Epidermal melanocyte (primary cell): ENCODE results near the gene TRERF1.

Experiments used
- DNase-seq: peaks from one replicate; pipeline ENCODE4 v3.0.0; 2011; ENCODE audit warnings: low spot score; ENCODE audit not compliant: insufficient read length

The TRERF1 gene

GRCh38 chr6:42394881-42395620 is 56.7 kb downstream of the TRERF1 start:
- no peak for DNase-seq

GRCh38 chr6:42394151-42394550 is 57.6 kb downstream of the TRERF1 start:
- DNase-seq, result no peak

- DNase-seq, result no peak
These were observed 58.4 kb downstream of the TRERF1 start for GRCh38 chr6:42393339-42393738.

GRCh38 chr6:42392833-42393232 is 58.9 kb downstream of the TRERF1 start:
- no peak for DNase-seq

- DNase-seq, result no peak
These were observed 60.3 kb downstream of the TRERF1 start for GRCh38 chr6:42391441-42391840.

- DNase-seq, result no peak
These were observed 61.3 kb downstream of the TRERF1 start for GRCh38 chr6:42390228-42390934.

GRCh38 chr6:42389736-42390135 is 62.0 kb downstream of the TRERF1 start:
- DNase-seq, result no peak

- no peak for DNase-seq
These were observed 63.7 kb downstream of the TRERF1 start for GRCh38 chr6:42388046-42388445.

- DNase-seq, result no peak
These were observed 64.4 kb downstream of the TRERF1 start for GRCh38 chr6:42387336-42387735.

GRCh38 chr6:42385339-42385738 is 66.4 kb downstream of the TRERF1 start:
- no peak for DNase-seq

GRCh38 chr6:42383421-42384205 is 68.1 kb downstream of the TRERF1 start:
- DNase-seq, result no peak

- no peak for DNase-seq
These were observed 69.9 kb downstream of the TRERF1 start for GRCh38 chr6:42381850-42382249.

- DNase-seq, result no peak
These were observed 71.3 kb downstream of the TRERF1 start for GRCh38 chr6:42380228-42380979.

GRCh38 chr6:42378536-42378935 is 73.2 kb downstream of the TRERF1 start:
- DNase-seq, result no peak

GRCh38 chr6:42378125-42378524 is 73.6 kb downstream of the TRERF1 start:
- DNase-seq, result no peak

- no peak for DNase-seq
These were observed 76.6 kb downstream of the TRERF1 start for GRCh38 chr6:42375007-42375635.

GRCh38 chr6:42374018-42374669 is 77.6 kb downstream of the TRERF1 start:
- DNase-seq, result no peak

- no peak for DNase-seq
These were observed 79.0 kb downstream of the TRERF1 start for GRCh38 chr6:42372699-42373098.

GRCh38 chr6:42370323-42370985 is 81.3 kb downstream of the TRERF1 start:
- no peak for DNase-seq

- DNase-seq, result no peak
These were observed 82.2 kb downstream of the TRERF1 start for GRCh38 chr6:42369568-42369967.
